PC-9 (cell line): ENCODE results near the gene LHCGR. TPM values are rescaled to one million over a fixed set of nuclear protein-coding genes. Genes with fewer than 3 reads are reported as not detected.
A peak's percentile ranks its signal among the peaks of the same experiment; 100 is the strongest.

Experiments
- BruUV-seq: library from RNA; stranded (reverse); fragments of 400-500 nt; replicated peaks from 2 replicates; lab custom pipeline; 2021; lab: Mats Ljungman, UMichigan
- CTCF ChIA-PET: fragments of 300-600 bp; sonication (Branson Sonifier 250); formaldehyde crosslinking; loops from one replicate; lab custom pipeline; 2022; ENCODE audit warnings: antibody characterized with exemption; lab: Charles Lee
- POLR2A ChIA-PET: fragments of 300-600 bp; sonication (Branson Sonifier 250); formaldehyde crosslinking; loops from one replicate; lab custom pipeline; 2022; ENCODE audit warnings: antibody characterized with exemption; ENCODE audit not compliant: unreplicated experiment; lab: Charles Lee
- DNase-seq, 2 experiments: peaks; one replicate each; pipeline versions ENCODE4 v3.0.0 to v3.0.0-alpha.2; 2015 to 2022; ENCODE audit warnings: mixed read lengths in 1 of 2
- H2AFZ ChIP-seq: fragments of 200-600 bp; sonication (generic); 2 replicates; pipeline ENCODE4 v1.8.1; 2017; ENCODE audit warnings: antibody characterized with exemption
- H3F3A ChIP-seq: fragments of 200-600 bp; sonication (generic); 2 replicates; pipeline ENCODE4 v1.8.1; 2017; ENCODE audit warnings: antibody characterized with exemption, mild to moderate bottlenecking, low read depth; ENCODE audit not compliant: insufficient read depth
- H3K27ac ChIP-seq: fragments of 200-600 bp; sonication (generic); 2 replicates; pipeline ENCODE4 v1.6.1; 2016; ENCODE audit warnings: mixed run types
- H3K27me3 ChIP-seq: fragments of 200-600 bp; sonication (generic); 2 replicates; pipeline ENCODE4 v1.6.1; 2016; ENCODE audit warnings: low read depth, mixed run types; ENCODE audit not compliant: insufficient read depth
- H3K36me3 ChIP-seq: fragments of 200-600 bp; sonication (generic); 2 replicates; pipeline ENCODE4 v1.6.1; 2016; ENCODE audit warnings: low read depth, mixed run types
- H3K4me1 ChIP-seq: fragments of 200-600 bp; sonication (generic); replicated peaks from 2 replicates; pipeline ENCODE4 v1.6.1; 2016; ENCODE audit warnings: mixed run types; ENCODE audit not compliant: insufficient read depth
- H3K4me2 ChIP-seq: fragments of 200-600 bp; sonication (generic); 2 replicates; pipeline ENCODE4 v1.6.1; 2017; ENCODE audit warnings: mixed run types
- H3K4me3 ChIP-seq: fragments of 200-600 bp; sonication (generic); 2 replicates; pipeline ENCODE4 v1.6.1; 2016; ENCODE audit warnings: mixed run types
- H3K79me2 ChIP-seq: fragments of 200-600 bp; sonication (generic); 2 replicates; pipeline ENCODE4 v1.6.1; 2017; ENCODE audit warnings: low read depth, mixed run types
- H3K9me2 ChIP-seq: fragments of 200-600 bp; sonication (generic); 2 replicates; pipeline ENCODE4 v1.8.1; 2017; ENCODE audit warnings: mild to moderate bottlenecking; ENCODE audit not compliant: insufficient read depth
- H3K9me3 ChIP-seq: fragments of 200-600 bp; sonication (generic); 2 replicates; pipeline ENCODE4 v1.8.1; 2016; ENCODE audit warnings: low read depth; ENCODE audit not compliant: insufficient read depth
- H4K20me1 ChIP-seq: fragments of 200-600 bp; sonication (generic); 2 replicates; pipeline ENCODE4 v1.8.1; 2017; ENCODE audit not compliant: insufficient read depth
- EZH2 ChIP-seq: fragments of 200-600 bp; sonication (generic); IDR thresholded peaks from 2 replicates; pipeline ENCODE4 v1.8.0; 2017; ENCODE audit warnings: antibody characterized with exemption, low read depth
- intact Hi-C: fragments of 100-400 bp; cut with micrococcal nuclease; formaldehyde crosslinking; loops from one replicate; pipeline ENCODE4 v1.10.0; 2022; ENCODE audit not compliant: unreplicated experiment
- total RNA-seq: library from RNA; stranded (reverse); gene quantifications from 2 replicates; pipeline ENCODE4 v1.2.3, GENCODE V29; 2021
- TF ChIP-seq, protein P1 (sequence below): fragments of 200-600 bp; sonication (generic); conservative IDR thresholded peaks from 2 replicates; pipeline ENCODE4 v1.6.1; 2017; ENCODE audit warnings: mixed run types, antibody characterized with exemption, mild to moderate bottlenecking, moderate library complexity

The LHCGR gene
- total RNA-seq, 1 experiment from 2014 or later, result not detected

GRCh38 chr2:48768669-48769068, 13.1 kb upstream of the LHCGR start:
- POLR2A ChIA-PET, result no interaction called here
- no peak overlapping the region for H3K27ac ChIP-seq
- DNase-seq, result no peak
- no peak overlapping the region for H3K4me3 ChIP-seq
- H3K9me2 ChIP-seq, result no peaks in the 10 kb centered on the region
- no TSS peak for BruUV-seq
- H3K9me3 ChIP-seq, result no peaks in the 10 kb centered on the region
- intact Hi-C loops, result no loop called here
- CTCF ChIA-PET, result no interaction called here
- H3F3A ChIP-seq, result no peaks in the 10 kb centered on the region
- H3K4me2 ChIP-seq, result no peak overlapping the region
- no peak overlapping the region for H2AFZ ChIP-seq
- peaks cover 11% of the 10 kb centered on the region; the same call in 1 of the 2 replicates for H3K27me3 ChIP-seq
- no peak for TF ChIP-seq EZH2
- TF ChIP-seq, protein P1, sequence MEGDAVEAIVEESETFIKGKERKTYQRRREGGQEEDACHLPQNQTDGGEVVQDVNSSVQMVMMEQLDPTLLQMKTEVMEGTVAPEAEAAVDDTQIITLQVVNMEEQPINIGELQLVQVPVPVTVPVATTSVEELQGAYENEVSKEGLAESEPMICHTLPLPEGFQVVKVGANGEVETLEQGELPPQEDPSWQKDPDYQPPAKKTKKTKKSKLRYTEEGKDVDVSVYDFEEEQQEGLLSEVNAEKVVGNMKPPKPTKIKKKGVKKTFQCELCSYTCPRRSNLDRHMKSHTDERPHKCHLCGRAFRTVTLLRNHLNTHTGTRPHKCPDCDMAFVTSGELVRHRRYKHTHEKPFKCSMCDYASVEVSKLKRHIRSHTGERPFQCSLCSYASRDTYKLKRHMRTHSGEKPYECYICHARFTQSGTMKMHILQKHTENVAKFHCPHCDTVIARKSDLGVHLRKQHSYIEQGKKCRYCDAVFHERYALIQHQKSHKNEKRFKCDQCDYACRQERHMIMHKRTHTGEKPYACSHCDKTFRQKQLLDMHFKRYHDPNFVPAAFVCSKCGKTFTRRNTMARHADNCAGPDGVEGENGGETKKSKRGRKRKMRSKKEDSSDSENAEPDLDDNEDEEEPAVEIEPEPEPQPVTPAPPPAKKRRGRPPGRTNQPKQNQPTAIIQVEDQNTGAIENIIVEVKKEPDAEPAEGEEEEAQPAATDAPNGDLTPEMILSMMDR, result no peak
- H3K36me3 ChIP-seq, result no peaks in the 10 kb centered on the region
- no peaks in the 10 kb centered on the region for H3K4me1 ChIP-seq
- no peaks in the 10 kb centered on the region for H3K79me2 ChIP-seq
- H4K20me1 ChIP-seq, result no peaks in the 10 kb centered on the region

DNA sequence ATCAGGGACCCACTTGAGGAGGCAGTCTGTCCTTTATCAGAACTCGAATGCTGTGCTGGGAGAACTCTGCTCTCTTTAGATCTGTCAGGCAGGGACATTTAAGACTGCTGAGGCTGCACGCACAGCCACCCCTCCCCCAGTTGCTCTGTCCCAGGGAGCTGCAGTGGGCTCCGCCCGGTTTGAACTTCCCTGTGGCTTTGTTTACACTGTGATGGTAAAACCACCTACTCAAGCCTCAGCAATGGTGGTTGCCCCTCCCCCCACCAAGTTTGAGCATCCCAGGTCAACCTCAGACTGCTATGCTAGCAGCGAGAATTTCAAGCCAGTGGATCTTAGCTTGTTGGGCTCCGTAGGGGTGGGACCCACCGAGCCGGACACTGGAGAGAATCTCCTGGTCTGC, 11.8 kb upstream of the LHCGR start:
- peak in 1 of 2 experiments; percentile 4 for DNase-seq
- H3F3A ChIP-seq, result no peaks in the 10 kb centered on the region
- H3K27me3 ChIP-seq, result peaks cover 10% of the 10 kb centered on the region; the same call in 1 of the 2 replicates
- no peak overlapping the region for H3K4me2 ChIP-seq
- intact Hi-C loops, result no loop called here
- no peaks in the 10 kb centered on the region for H3K36me3 ChIP-seq
- H3K9me2 ChIP-seq, result no peaks in the 10 kb centered on the region
- H3K9me3 ChIP-seq, result no peaks in the 10 kb centered on the region
- no peak overlapping the region for H3K27ac ChIP-seq
- no peaks in the 10 kb centered on the region for H4K20me1 ChIP-seq
- H3K4me1 ChIP-seq, result no peaks in the 10 kb centered on the region
- H3K4me3 ChIP-seq, result no peak overlapping the region
- TF ChIP-seq, protein P1, result no peak
- TF ChIP-seq EZH2, result no peak
- no peak overlapping the region; the same call in 1 of the 2 replicates for H2AFZ ChIP-seq
- no peaks in the 10 kb centered on the region for H3K79me2 ChIP-seq
- ChIA-PET CTCF (no interaction called here), POLR2A (no interaction called here)
- BruUV-seq, result no TSS peak

- Histone ChIP-seq H3K4me3 (no peak overlapping the region), H3K27me3 (no peaks in the 10 kb centered on the region; the same call in 1 of the 2 replicates), H3F3A (no peaks in the 10 kb centered on the region), H3K79me2 (no peaks in the 10 kb centered on the region), H3K9me3 (no peaks in the 10 kb centered on the region), H4K20me1 (no peaks in the 10 kb centered on the region), H3K4me2 (no peak overlapping the region), H3K4me1 (no peaks in the 10 kb centered on the region), H3K27ac (no peak overlapping the region), H2AFZ (no peak overlapping the region), H3K36me3 (no peaks in the 10 kb centered on the region), H3K9me2 (no peaks in the 10 kb centered on the region)
- ChIA-PET CTCF (no interaction called here), POLR2A (no interaction called here)
- intact Hi-C loops, result no loop called here
- no peak for TF ChIP-seq EZH2
- TF ChIP-seq, protein P1, result no peak
- DNase-seq, result no peak
- BruUV-seq, result no TSS peak
These were observed 5.3 kb upstream of the LHCGR start for GRCh38 chr2:48760826-48761225.
